OCI-LY7 (cell line): Measurements from ENCODE around the gene GID8. TPM values are rescaled to one million over a fixed set of nuclear protein-coding genes. Genes with fewer than 3 reads are reported as not detected.

Source experiments
- BruUV-seq: library from RNA; stranded (reverse); fragments of 400-500 nt; replicated peaks from 2 replicates; lab custom pipeline; 2021; lab: Mats Ljungman, UMichigan
- CTCF ChIA-PET: fragments of 300-600 bp; sonication (Branson Sonifier 250); formaldehyde crosslinking; loops from one replicate; lab custom pipeline; 2022; ENCODE audit warnings: antibody characterized with exemption; ENCODE audit not compliant: unreplicated experiment; lab: Charles Lee
- POLR2A ChIA-PET: fragments of 300-600 bp; sonication (Branson Sonifier 250); formaldehyde crosslinking; loops from one replicate; lab custom pipeline; 2022; ENCODE audit warnings: antibody characterized with exemption; lab: Charles Lee
- DNase-seq: peaks from one replicate; pipeline ENCODE4 v3.0.0-alpha.2; 2015; ENCODE audit warnings: low spot score
- H2AFZ ChIP-seq: fragments of 200-600 bp; sonication (generic), shearing (Covaris generic); 2 replicates; pipeline ENCODE4 v1.6.1; 2014; ENCODE audit warnings: mild to moderate bottlenecking, antibody characterized with exemption, low read length, moderate library complexity
- H3K27ac ChIP-seq: fragments of 200-600 bp; sonication (generic); 2 replicates; pipeline ENCODE4 v1.5.1; 2014; ENCODE audit warnings: mixed run types, low read depth, mild to moderate bottlenecking, moderate library complexity, low read length, inconsistent platforms; ENCODE audit not compliant: poor library complexity, severe bottlenecking
- H3K36me3 ChIP-seq: fragments of 200-600 bp; sonication (generic); 2 replicates; pipeline ENCODE4 v1.6.1; 2014; ENCODE audit warnings: mild to moderate bottlenecking, antibody characterized with exemption, low read length, moderate library complexity, mixed read lengths; ENCODE audit not compliant: insufficient read depth
- H3K4me1 ChIP-seq: fragments of 200-600 bp; sonication (generic); 2 replicates; pipeline ENCODE4 v1.5.1; 2014; ENCODE audit warnings: mild to moderate bottlenecking, low read length; ENCODE audit not compliant: insufficient read depth, poor library complexity, severe bottlenecking
- H3K4me2 ChIP-seq: fragments of 200-600 bp; sonication (generic); 2 replicates; pipeline ENCODE4 v1.6.1; 2014; ENCODE audit warnings: mild to moderate bottlenecking, low read length
- H3K4me3 ChIP-seq: fragments of 200-600 bp; sonication (generic); 2 replicates; pipeline ENCODE4 v1.5.1; 2014; ENCODE audit warnings: mild to moderate bottlenecking, low read depth, low read length; ENCODE audit not compliant: poor library complexity, severe bottlenecking
- H3K79me2 ChIP-seq: fragments of 200-600 bp; sonication (generic); 2 replicates; pipeline ENCODE4 v1.6.1; 2016; ENCODE audit warnings: low read depth, mild to moderate bottlenecking, low read length, moderate library complexity, mixed read lengths; ENCODE audit not compliant: insufficient read depth
- H3K9me2 ChIP-seq: fragments of 200-600 bp; sonication (generic); 2 replicates; pipeline ENCODE4 v1.6.1; 2016; ENCODE audit warnings: mild to moderate bottlenecking, low read length, mixed read lengths; ENCODE audit not compliant: insufficient read depth
- H3K9me3 ChIP-seq: fragments of 200-600 bp; sonication (generic); 2 replicates; pipeline ENCODE4 v1.6.1; 2014; ENCODE audit warnings: mild to moderate bottlenecking, mixed run types, low read length, mixed read lengths
- H4K20me1 ChIP-seq: fragments of 200-600 bp; sonication (generic); 2 replicates; pipeline ENCODE4 v1.6.1; 2014; ENCODE audit warnings: mild to moderate bottlenecking, antibody characterized with exemption, low read length, moderate library complexity, mixed read lengths; ENCODE audit not compliant: insufficient read depth
- CTCF ChIP-seq: fragments of 200-600 bp; sonication (generic); conservative IDR thresholded peaks from 2 replicates; pipeline ENCODE4 v1.5.1; 2014; ENCODE audit warnings: mild to moderate bottlenecking, antibody characterized with exemption, low read length, moderate library complexity, mixed read lengths
- EZH2phosphoT487 ChIP-seq: fragments of 200-600 bp; sonication (generic); IDR thresholded peaks from 2 replicates; pipeline ENCODE4 v1.6.1; 2018; ENCODE audit warnings: low read depth, borderline replicate concordance, mild to moderate bottlenecking, mixed run types, antibody characterized with exemption, low read length, moderate library complexity, mixed read lengths
- intact Hi-C: fragments of 100-400 bp; cut with micrococcal nuclease; formaldehyde crosslinking; loops from one replicate; pipeline ENCODE4 v1.10.0; 2022; ENCODE audit not compliant: unreplicated experiment
- total RNA-seq, 2 experiments: library from RNA; depleted of rRNA in 1 of 2; stranded (reverse); fragments of >200 nt in 1 of 2; shearing (Covaris generic) in 1 of 2; gene quantifications; 2 replicates each; pipeline ENCODE4 v1.2.3, GENCODE V29; 2014 to 2022

GID8 gene
- total RNA-seq, 2 experiments from 2014 or later = 28.7 to 47.7 TPM

- TF ChIP-seq CTCF = no peak
- no peak for TF ChIP-seq EZH2phosphoT487
- no peak for DNase-seq
- CTCF ChIA-PET = no interaction called here
- Histone ChIP-seq H4K20me1 (no peaks in the 10 kb centered on the region), H3K4me2 (no peak overlapping the region), H3K36me3 (no peaks in the 10 kb centered on the region), H3K4me1 (no peaks in the 10 kb centered on the region), H3K79me2 (no peaks in the 10 kb centered on the region), H2AFZ (no peak overlapping the region), H3K9me3 (no peaks in the 10 kb centered on the region), H3K9me2 (no peaks in the 10 kb centered on the region), H3K27ac (no peak overlapping the region), H3K4me3 (no peak overlapping the region)
- BruUV-seq = no TSS peak
- intact Hi-C loops = no loop called here
- POLR2A ChIA-PET = no interaction called here
Observed at GRCh38 chr20:62996596-62996982, 58.6 kb downstream of the GID8 start.

- Histone ChIP-seq H3K9me2 (no peaks in the 10 kb centered on the region), H3K79me2 (no peaks in the 10 kb centered on the region), H2AFZ (no peak overlapping the region), H3K4me1 (no peaks in the 10 kb centered on the region), H3K4me3 (no peak overlapping the region), H3K9me3 (no peaks in the 10 kb centered on the region), H3K36me3 (no peaks in the 10 kb centered on the region), H4K20me1 (no peaks in the 10 kb centered on the region), H3K4me2 (no peak overlapping the region), H3K27ac (no peak overlapping the region)
- BruUV-seq = no TSS peak
- TF ChIP-seq CTCF (no peak), EZH2phosphoT487 (no peak)
- CTCF ChIA-PET = no interaction called here
- intact Hi-C loops = no loop called here
- no peak for DNase-seq
- POLR2A ChIA-PET = no interaction called here
Observed at GRCh38 chr20:62997417-62998035, 59.6 kb downstream of the GID8 start.

Other genes starting within 250 kb of the GID8 start
- not detected in 2 replicates for gene NTSR1, start 229.3 kb upstream of the GID8 start, total RNA-seq (2014; rRNA removed; shearing (Covaris generic))
- not detected in 2 replicates for gene NTSR1, start 229.3 kb upstream of the GID8 start, total RNA-seq (2022)
- gene MRGBP, start 141.7 kb upstream of the GID8 start, total RNA-seq (2014; rRNA removed; shearing (Covaris generic)) = 22.2 and 25.1 TPM in 2 replicates
- 19.9 and 22.6 TPM in 2 replicates for gene MRGBP, start 141.7 kb upstream of the GID8 start, total RNA-seq (2022)
- 64.8 and 75.6 TPM in 2 replicates for gene OGFR, start 133.3 kb upstream of the GID8 start, total RNA-seq (2014; rRNA removed; shearing (Covaris generic))
- gene OGFR, start 133.3 kb upstream of the GID8 start, total RNA-seq (2022) = 66.2 and 69.9 TPM in 2 replicates
- 1.0 and 1.7 TPM in 2 replicates for gene COL9A3, start 121.1 kb upstream of the GID8 start, total RNA-seq (2014; rRNA removed; shearing (Covaris generic))
- 5.2 and 6.1 TPM in 2 replicates for gene COL9A3, start 121.1 kb upstream of the GID8 start, total RNA-seq (2022)
- gene TCFL5, start 76.3 kb upstream of the GID8 start, total RNA-seq (2014; rRNA removed; shearing (Covaris generic)) = 9.5 and 10.0 TPM in 2 replicates
- 8.7 and 9.2 TPM in 2 replicates for gene TCFL5, start 76.3 kb upstream of the GID8 start, total RNA-seq (2022)
- gene DIDO1, start 11.6 kb upstream of the GID8 start, total RNA-seq (2014; rRNA removed; shearing (Covaris generic)) = 65.1 and 69.2 TPM in 2 replicates
- gene DIDO1, start 11.6 kb upstream of the GID8 start, total RNA-seq (2022) = 70.6 and 79.0 TPM in 2 replicates
- 1.7 and 2.0 TPM in 2 replicates for gene SLC17A9, start 14.6 kb downstream of the GID8 start, total RNA-seq (2014; rRNA removed; shearing (Covaris generic))
- gene SLC17A9, start 14.6 kb downstream of the GID8 start, total RNA-seq (2022) = 8.1 and 13.2 TPM in 2 replicates
- gene BHLHE23, start 68.8 kb downstream of the GID8 start, total RNA-seq (2014; rRNA removed; shearing (Covaris generic)) = not detected in 2 replicates
- not detected in 2 replicates for gene BHLHE23, start 68.8 kb downstream of the GID8 start, total RNA-seq (2022)